GM21576 (cell line): Measurements from ENCODE around the gene TTF2.
"Not testable (repeated sequence)": the region's sequence is repeated elsewhere in the genome, so short reads cannot be mapped to it uniquely, and the experiment has no call there.

Experiments used
- ATAC-seq: cut with Tn5 transposase; IDR thresholded peaks from one replicate; pipeline ENCODE4 v1.9.1; 2021; ENCODE audit warnings: mild to moderate bottlenecking, moderate library complexity; ENCODE audit not compliant: unreplicated experiment

Gene TTF2

DNA sequence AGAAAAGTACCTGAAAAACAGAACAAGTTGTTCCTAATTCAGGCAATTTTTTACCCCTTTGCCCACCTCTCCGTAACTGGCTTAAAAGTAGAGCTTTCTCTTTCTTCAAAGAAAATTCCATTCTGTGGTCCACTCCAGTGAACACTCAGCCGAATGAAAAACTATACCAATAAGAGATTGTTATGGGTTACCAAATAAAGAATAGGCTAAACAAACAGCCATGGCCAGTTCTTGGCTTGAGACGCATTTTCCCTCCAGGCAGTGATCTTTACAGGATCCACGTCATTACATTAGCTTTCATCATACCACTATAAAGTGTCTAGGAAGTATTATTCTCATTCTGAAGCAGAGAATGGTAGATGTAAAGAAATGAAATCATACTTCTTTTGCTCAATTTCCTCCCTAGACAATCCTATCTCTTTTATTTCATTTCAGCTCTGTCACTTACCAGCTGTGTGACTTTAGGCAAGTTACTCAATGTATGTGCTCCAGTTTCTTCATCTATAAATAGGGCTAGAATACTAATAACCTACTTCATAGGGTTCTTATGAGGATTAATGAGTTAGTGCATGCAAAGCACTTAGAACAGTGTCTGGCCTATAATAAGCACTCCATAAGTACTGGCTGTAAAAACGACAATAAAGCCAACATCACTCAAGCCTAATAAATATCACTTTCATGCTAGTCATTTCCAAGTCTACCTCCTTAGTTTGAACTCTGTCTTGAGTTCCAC is 87.9 kb downstream of the TTF2 start:
- no peak for ATAC-seq

GRCh38 chr1:117150316-117150715 is 90.2 kb downstream of the TTF2 start:
- no peak for ATAC-seq

- not testable (repeated sequence) for ATAC-seq
Measured at GRCh38 chr1:117151305-117151704, 91.2 kb downstream of the TTF2 start.
